ENCODE data around the gene TST. TPM values are rescaled to one million over a fixed set of nuclear protein-coding genes. Genes with fewer than 3 reads are reported as not detected.

Gene TST
- total RNA-seq, 1 experiment from 2014 or later = 99.4 TPM

DNA sequence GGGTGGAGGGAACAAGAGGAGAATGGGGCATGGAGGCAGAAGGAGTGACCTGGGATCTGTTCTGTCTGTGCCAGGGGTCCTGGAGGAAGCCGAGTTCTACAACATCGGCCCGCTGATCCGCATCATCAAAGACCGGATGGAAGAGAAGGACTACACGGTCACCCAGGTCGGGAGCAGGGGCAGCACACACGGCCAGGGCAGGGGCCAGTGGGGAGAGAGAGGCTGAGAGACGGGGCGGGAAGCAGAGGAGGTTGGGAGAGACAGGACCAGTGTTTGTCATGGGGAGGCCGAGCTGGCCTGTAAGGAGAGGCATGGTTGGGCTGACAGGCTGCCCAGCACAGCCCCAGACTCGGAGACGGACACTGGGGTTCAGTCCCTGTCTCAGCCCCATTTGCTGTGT, 37.0 kb upstream of the TST start:
- no peak overlapping the region for H3K4me2 ChIP-seq
- H3K27me3 ChIP-seq (ENCODE audit: insufficient read depth, low read depth) = no peaks in the 10 kb centered on the region
- H3F3A ChIP-seq (ENCODE audit: insufficient read depth, low read depth) = no peaks in the 10 kb centered on the region
- H3K4me3 ChIP-seq = no peak overlapping the region
- ChIA-PET CTCF (no interaction called here), POLR2A (ENCODE audit: unreplicated experiment) (no interaction called here)
- no peaks in the 10 kb centered on the region for H3K79me2 ChIP-seq (ENCODE audit: low read depth)
- no peaks in the 10 kb centered on the region for H3K9me3 ChIP-seq (ENCODE audit: insufficient read depth, low read depth)
- no peaks in the 10 kb centered on the region for H3K9me2 ChIP-seq (ENCODE audit: insufficient read depth)
- H3K4me1 ChIP-seq (replicated peaks; ENCODE audit: insufficient read depth) = peaks cover 7% of the 10 kb centered on the region; the same call in 1 of the 2 replicates
- no peaks in the 10 kb centered on the region for H4K20me1 ChIP-seq (ENCODE audit: insufficient read depth)
- H3K36me3 ChIP-seq (ENCODE audit: low read depth) = no peaks in the 10 kb centered on the region
- intact Hi-C loops (cut with micrococcal nuclease; ENCODE audit: unreplicated experiment) = no loop called here
- BruUV-seq (replicated peaks) = no TSS peak
- H2AFZ ChIP-seq = no peak overlapping the region
- TF ChIP-seq, protein P1, sequence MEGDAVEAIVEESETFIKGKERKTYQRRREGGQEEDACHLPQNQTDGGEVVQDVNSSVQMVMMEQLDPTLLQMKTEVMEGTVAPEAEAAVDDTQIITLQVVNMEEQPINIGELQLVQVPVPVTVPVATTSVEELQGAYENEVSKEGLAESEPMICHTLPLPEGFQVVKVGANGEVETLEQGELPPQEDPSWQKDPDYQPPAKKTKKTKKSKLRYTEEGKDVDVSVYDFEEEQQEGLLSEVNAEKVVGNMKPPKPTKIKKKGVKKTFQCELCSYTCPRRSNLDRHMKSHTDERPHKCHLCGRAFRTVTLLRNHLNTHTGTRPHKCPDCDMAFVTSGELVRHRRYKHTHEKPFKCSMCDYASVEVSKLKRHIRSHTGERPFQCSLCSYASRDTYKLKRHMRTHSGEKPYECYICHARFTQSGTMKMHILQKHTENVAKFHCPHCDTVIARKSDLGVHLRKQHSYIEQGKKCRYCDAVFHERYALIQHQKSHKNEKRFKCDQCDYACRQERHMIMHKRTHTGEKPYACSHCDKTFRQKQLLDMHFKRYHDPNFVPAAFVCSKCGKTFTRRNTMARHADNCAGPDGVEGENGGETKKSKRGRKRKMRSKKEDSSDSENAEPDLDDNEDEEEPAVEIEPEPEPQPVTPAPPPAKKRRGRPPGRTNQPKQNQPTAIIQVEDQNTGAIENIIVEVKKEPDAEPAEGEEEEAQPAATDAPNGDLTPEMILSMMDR (conservative IDR thresholded peaks at IDR 0.05) = no peak
- TF ChIP-seq EZH2 (IDR thresholded peaks at IDR 0.05; ENCODE audit: low read depth) = no peak
- H3K27ac ChIP-seq = no peak overlapping the region
- no peak for DNase-seq

DNA sequence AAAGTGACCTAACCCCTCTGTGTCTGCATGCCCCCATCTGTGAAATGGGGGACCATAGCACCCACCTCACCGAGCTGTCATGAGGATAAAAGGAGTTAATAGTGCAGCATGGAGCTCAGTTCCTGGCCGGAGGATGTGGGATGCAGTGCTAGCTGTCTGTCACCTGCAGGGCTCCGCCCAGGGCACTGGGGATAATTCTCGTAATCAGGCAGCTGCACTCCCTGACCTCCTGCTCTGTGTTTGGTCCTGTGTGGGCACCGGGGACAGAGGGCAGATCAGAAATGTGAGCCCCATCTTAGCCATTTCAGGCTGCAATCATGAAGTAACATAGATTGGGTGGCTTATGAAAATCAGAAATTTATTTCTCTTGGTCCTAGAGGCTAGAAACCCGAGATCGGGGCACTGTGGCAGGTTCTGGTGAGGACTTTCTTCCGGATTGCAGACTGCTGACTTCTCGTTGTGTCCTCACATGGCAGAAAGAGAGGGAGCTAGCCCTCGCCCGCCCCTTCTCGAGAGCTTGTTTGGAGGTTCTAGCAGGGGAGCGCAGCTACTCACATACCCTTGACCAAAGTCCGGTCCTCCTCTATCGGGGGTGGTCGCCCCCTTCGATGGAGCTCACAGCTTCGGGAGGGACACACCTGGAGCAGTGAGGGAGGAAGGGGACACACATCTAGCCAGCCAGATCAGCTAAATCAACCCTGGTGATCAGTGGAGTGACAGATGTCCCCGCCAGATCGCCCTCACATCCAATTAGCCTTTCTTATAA, 35.5 kb upstream of the TST start:
- intact Hi-C loops (cut with micrococcal nuclease; ENCODE audit: unreplicated experiment) = no loop called here
- H3K9me3 ChIP-seq (ENCODE audit: insufficient read depth, low read depth) = no peaks in the 10 kb centered on the region
- ChIA-PET CTCF (interaction anchor here (0.6 to 1.0 kb wide), 2 partner anchors 42 to 145 kb away, joined by 3 to 13 read pairs; no protein-coding TSS in a partner anchor), POLR2A (ENCODE audit: unreplicated experiment) (interaction anchor here (0.5 kb wide), 1 partner anchor 190 kb away, joined by 3 read pairs; no protein-coding TSS in a partner anchor)
- H3F3A ChIP-seq (ENCODE audit: insufficient read depth, low read depth) = no peaks in the 10 kb centered on the region
- BruUV-seq (replicated peaks) = no TSS peak
- no peak overlapping the region for H3K27ac ChIP-seq
- H3K27me3 ChIP-seq (ENCODE audit: insufficient read depth, low read depth) = no peaks in the 10 kb centered on the region
- no peaks in the 10 kb centered on the region for H3K9me2 ChIP-seq (ENCODE audit: insufficient read depth)
- H4K20me1 ChIP-seq (ENCODE audit: insufficient read depth) = no peaks in the 10 kb centered on the region
- H3K4me3 ChIP-seq = no peak overlapping the region
- H3K79me2 ChIP-seq (ENCODE audit: low read depth) = no peaks in the 10 kb centered on the region
- DNase-seq = no peak
- H2AFZ ChIP-seq = no peak overlapping the region
- no peak for TF ChIP-seq EZH2 (IDR thresholded peaks at IDR 0.05; ENCODE audit: low read depth)
- TF ChIP-seq, protein P1 (conservative IDR thresholded peaks at IDR 0.05) = no peak
- no peak overlapping the region for H3K4me2 ChIP-seq
- no peaks in the 10 kb centered on the region for H3K36me3 ChIP-seq (ENCODE audit: low read depth)
- peaks cover 7% of the 10 kb centered on the region; the same call in 1 of the 2 replicates for H3K4me1 ChIP-seq (replicated peaks; ENCODE audit: insufficient read depth)

GRCh38 chr22:37054056-37054395, 34.8 kb upstream of the TST start:
- no peak overlapping the region for H2AFZ ChIP-seq
- no peaks in the 10 kb centered on the region for H3K36me3 ChIP-seq (ENCODE audit: low read depth)
- no peaks in the 10 kb centered on the region for H3K79me2 ChIP-seq (ENCODE audit: low read depth)
- intact Hi-C loops (cut with micrococcal nuclease; ENCODE audit: unreplicated experiment) = no loop called here
- ChIA-PET CTCF (interaction anchor here (0.6 kb wide), 1 partner anchor 43 kb away, joined by 3 read pairs; no protein-coding TSS in a partner anchor), POLR2A (ENCODE audit: unreplicated experiment) (interaction anchor here (0.5 to 0.7 kb wide), 2 partner anchors 191 to 194 kb away, joined by 3 to 4 read pairs; no protein-coding TSS in a partner anchor)
- no peaks in the 10 kb centered on the region for H4K20me1 ChIP-seq (ENCODE audit: insufficient read depth)
- TF ChIP-seq, protein P1 (conservative IDR thresholded peaks at IDR 0.05) = no peak
- H3K4me3 ChIP-seq = no peak overlapping the region
- H3K9me3 ChIP-seq (ENCODE audit: insufficient read depth, low read depth) = no peaks in the 10 kb centered on the region
- no peak overlapping the region for H3K4me2 ChIP-seq
- H3K27ac ChIP-seq = no peak overlapping the region
- H3K4me1 ChIP-seq (replicated peaks; ENCODE audit: insufficient read depth) = peaks cover 7% of the 10 kb centered on the region; the same call in 1 of the 2 replicates
- no peak for DNase-seq
- no peaks in the 10 kb centered on the region for H3K9me2 ChIP-seq (ENCODE audit: insufficient read depth)
- BruUV-seq (replicated peaks) = no TSS peak
- H3F3A ChIP-seq (ENCODE audit: insufficient read depth, low read depth) = no peaks in the 10 kb centered on the region
- no peaks in the 10 kb centered on the region for H3K27me3 ChIP-seq (ENCODE audit: insufficient read depth, low read depth)

All from PC-9 (cell line).